WTC11 (cell line): ENCODE data around the gene SGCD. TPM values are rescaled to one million over a fixed set of nuclear protein-coding genes. Genes with fewer than 3 reads are reported as not detected.

Source experiments
- ATAC-seq: fragments of 200-7000 bp; cut with Tn5 transposase; 2 replicates; pipeline ENCODE4 v1.10.0; 2021; ENCODE audit warnings: mild to moderate bottlenecking, moderate library complexity
- CTCF ChIA-PET: fragments of 300-600 bp; sonication (Branson Sonifier 250); formaldehyde crosslinking; loops from one replicate; lab custom pipeline; 2021; ENCODE audit warnings: antibody characterized with exemption; lab: Charles Lee
- POLR2A ChIA-PET: fragments of 350-600 bp; sonication (Branson Sonifier 250); formaldehyde crosslinking; loops from one replicate; lab custom pipeline; 2021; ENCODE audit warnings: antibody characterized with exemption; lab: Charles Lee
- DNase-seq: peaks from one replicate; pipeline ENCODE4 v3.0.0; 2021; ENCODE audit warnings: low spot score
- H3K27ac Mint-ChIP-seq: 2 replicates; pipeline ENCODE4 v1.8.0; 2021; ENCODE audit warnings: mixed read lengths
- H3K27me3 Mint-ChIP-seq: 2 replicates; pipeline ENCODE4 v1.8.0; 2021; ENCODE audit warnings: low read depth, mild to moderate bottlenecking, moderate library complexity, mixed read lengths
- H3K36me3 Mint-ChIP-seq: 2 replicates; pipeline ENCODE4 v1.8.0; 2021; ENCODE audit warnings: mixed read lengths
- H3K4me1 Mint-ChIP-seq: 2 replicates; pipeline ENCODE4 v1.8.0; 2022; ENCODE audit warnings: mixed read lengths
- H3K4me3 Mint-ChIP-seq: 2 replicates; pipeline ENCODE4 v1.8.0; 2021; ENCODE audit warnings: mild to moderate bottlenecking, moderate library complexity, mixed read lengths
- H3K9me3 Mint-ChIP-seq: 2 replicates; pipeline ENCODE4 v1.8.0; 2021; ENCODE audit warnings: mixed read lengths
- CREB1 ChIP-seq: sonication (generic); formaldehyde crosslinking; IDR thresholded peaks from 2 replicates; pipeline ENCODE4 v1.8.0; 2023; ENCODE audit warnings: mild to moderate bottlenecking, missing genetic modification reagents
- ESRRA ChIP-seq: sonication (generic); formaldehyde crosslinking; IDR thresholded peaks from 2 replicates; pipeline ENCODE4 v1.8.1; 2022; ENCODE audit warnings: mild to moderate bottlenecking, missing genetic modification reagents, borderline replicate concordance
- FOXP1 ChIP-seq: sonication (generic); formaldehyde crosslinking; IDR thresholded peaks from 2 replicates; pipeline ENCODE4 v1.8.0; 2022; ENCODE audit warnings: missing genetic modification reagents, mild to moderate bottlenecking, moderate library complexity, borderline replicate concordance
- GTF2I ChIP-seq: fragments of 250-450 bp; sonication (Bioruptor Pico); conservative IDR thresholded peaks from 2 replicates; pipeline ENCODE4 v1.4.0; 2021; ENCODE audit warnings: mild to moderate bottlenecking
- MXD4 ChIP-seq: fragments of 250-450 bp; sonication (Bioruptor Pico); IDR thresholded peaks from 2 replicates; pipeline ENCODE4 v1.8.0; 2021; ENCODE audit warnings: mild to moderate bottlenecking, moderate library complexity, borderline replicate concordance
- OVOL2 ChIP-seq: fragments of 250-450 bp; sonication (Bioruptor Pico); IDR thresholded peaks from 2 replicates; pipeline ENCODE4 v1.9.0; 2021; ENCODE audit warnings: mild to moderate bottlenecking, borderline replicate concordance
- SMAD3 ChIP-seq: sonication (generic); formaldehyde crosslinking; IDR thresholded peaks from 2 replicates; pipeline ENCODE4 v1.8.0; 2022; ENCODE audit warnings: missing genetic modification reagents, mild to moderate bottlenecking, borderline replicate concordance
- SP1 ChIP-seq: sonication (generic); formaldehyde crosslinking; conservative IDR thresholded peaks from 2 replicates; pipeline ENCODE4 v1.8.1; 2022; ENCODE audit warnings: missing genetic modification reagents
- TP53 ChIP-seq: sonication (generic); formaldehyde crosslinking; IDR thresholded peaks from 2 replicates; pipeline ENCODE4 v1.8.1; 2023; ENCODE audit warnings: mild to moderate bottlenecking, missing genetic modification reagents
- ZNF138 ChIP-seq: sonication (generic); formaldehyde crosslinking; conservative IDR thresholded peaks from 2 replicates; pipeline ENCODE4 v1.8.1; 2022; ENCODE audit warnings: mild to moderate bottlenecking, moderate library complexity, missing genetic modification reagents
- ZNF219 ChIP-seq: sonication (generic); formaldehyde crosslinking; IDR thresholded peaks from 2 replicates; pipeline ENCODE4 v1.8.0; 2023; ENCODE audit warnings: missing genetic modification reagents, mild to moderate bottlenecking, borderline replicate concordance
- ZNF232 ChIP-seq: sonication (generic); formaldehyde crosslinking; IDR thresholded peaks from 2 replicates; pipeline ENCODE4 v1.8.0; 2022; ENCODE audit warnings: mild to moderate bottlenecking, missing genetic modification reagents
- ZNF396 ChIP-seq: fragments of 250-450 bp; sonication (Bioruptor Pico); IDR thresholded peaks from 2 replicates; pipeline ENCODE4 v1.8.0; 2021; ENCODE audit warnings: mild to moderate bottlenecking, moderate library complexity, borderline replicate concordance
- total RNA-seq: library from RNA; stranded (reverse); gene quantifications from 3 replicates; pipeline ENCODE4 v1.2.3, GENCODE V29; 2021
- TF ChIP-seq, protein P1 (sequence below): fragments of 250-450 bp; sonication (Bioruptor Pico); IDR thresholded peaks from 2 replicates; pipeline ENCODE4 v1.8.0; 2021; ENCODE audit warnings: mild to moderate bottlenecking
- TF ChIP-seq, protein P2 (sequence below): sonication (generic); formaldehyde crosslinking; IDR thresholded peaks from 2 replicates; pipeline ENCODE4 v1.8.0; 2022; ENCODE audit warnings: mild to moderate bottlenecking, missing genetic modification reagents
- TF ChIP-seq, protein P3 (sequence below): sonication (generic); formaldehyde crosslinking; IDR thresholded peaks from 2 replicates; pipeline ENCODE4 v1.8.0; 2023; ENCODE audit warnings: missing genetic modification reagents
- TF ChIP-seq, protein P4 (sequence below): sonication (generic); formaldehyde crosslinking; IDR thresholded peaks from 2 replicates; pipeline ENCODE4 v1.8.1; 2022; ENCODE audit warnings: low read depth, mild to moderate bottlenecking, moderate library complexity, missing genetic modification reagents, borderline replicate concordance
- TF ChIP-seq, protein P5 (sequence below): sonication (generic); formaldehyde crosslinking; IDR thresholded peaks from 2 replicates; pipeline ENCODE4 v1.8.0; 2022; ENCODE audit warnings: mild to moderate bottlenecking, missing genetic modification reagents
- TF ChIP-seq, protein P6 (sequence below): sonication (generic); formaldehyde crosslinking; IDR thresholded peaks from 2 replicates; pipeline ENCODE4 v1.8.1; 2022; ENCODE audit warnings: mild to moderate bottlenecking, missing genetic modification reagents, moderate library complexity, borderline replicate concordance
- TF ChIP-seq, protein P7 (sequence below): sonication (generic); formaldehyde crosslinking; IDR thresholded peaks from 2 replicates; pipeline ENCODE4 v1.8.1; 2022; ENCODE audit warnings: missing genetic modification reagents, borderline replicate concordance
- TF ChIP-seq, protein P8 (sequence below): fragments of 250-450 bp; sonication (Bioruptor Pico); IDR thresholded peaks from 2 replicates; pipeline ENCODE4 v1.9.0; 2021; ENCODE audit warnings: mild to moderate bottlenecking

Gene SGCD
- total RNA-seq, 1 experiment from 2014 or later: 0.33 TPM

DNA sequence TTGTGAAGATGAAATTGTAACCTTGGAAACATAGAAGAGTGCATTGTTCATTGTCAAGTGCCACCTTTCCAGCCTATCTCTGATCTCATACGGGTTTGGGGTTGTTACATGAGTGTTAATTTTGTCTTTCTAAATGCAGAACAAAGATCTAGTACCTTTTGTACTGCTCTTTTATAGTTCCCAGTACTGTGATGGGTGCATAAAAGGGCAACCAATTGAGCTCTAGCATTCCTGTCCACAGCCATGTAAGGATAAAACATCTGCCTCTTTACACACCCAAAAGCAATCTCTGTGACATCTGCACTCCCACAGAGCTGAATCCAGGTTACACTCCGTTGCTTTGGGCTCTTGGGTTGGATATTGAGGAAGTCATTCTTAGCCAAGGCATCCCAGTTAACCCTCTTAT lies 255.2 kb downstream of the SGCD start:
- Mint-ChIP-seq H3K27me3 (peaks cover 5% of the 10 kb centered on the region; the same call in 1 of the 2 replicates), H3K36me3 (peaks cover 18% of the 10 kb centered on the region), H3K9me3 (peaks cover 28% of the 10 kb centered on the region), H3K4me1 (no peaks in the 10 kb centered on the region), H3K4me3 (no peak overlapping the region), H3K27ac (no peak overlapping the region)
- DNase-seq (no peak), ATAC-seq (no peak)
- POLR2A ChIA-PET: no interaction called here
- CTCF ChIA-PET: no interaction called here
- TF ChIP-seq, protein P1, sequence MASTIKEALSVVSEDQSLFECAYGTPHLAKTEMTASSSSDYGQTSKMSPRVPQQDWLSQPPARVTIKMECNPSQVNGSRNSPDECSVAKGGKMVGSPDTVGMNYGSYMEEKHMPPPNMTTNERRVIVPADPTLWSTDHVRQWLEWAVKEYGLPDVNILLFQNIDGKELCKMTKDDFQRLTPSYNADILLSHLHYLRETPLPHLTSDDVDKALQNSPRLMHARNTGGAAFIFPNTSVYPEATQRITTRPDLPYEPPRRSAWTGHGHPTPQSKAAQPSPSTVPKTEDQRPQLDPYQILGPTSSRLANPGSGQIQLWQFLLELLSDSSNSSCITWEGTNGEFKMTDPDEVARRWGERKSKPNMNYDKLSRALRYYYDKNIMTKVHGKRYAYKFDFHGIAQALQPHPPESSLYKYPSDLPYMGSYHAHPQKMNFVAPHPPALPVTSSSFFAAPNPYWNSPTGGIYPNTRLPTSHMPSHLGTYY: no peak
- TF ChIP-seq FOXP1 (CRISPR knock-in tag) (no peak), ZNF232 (CRISPR knock-in tag) (no peak), SMAD3 (no peak), ESRRA (CRISPR knock-in tag) (no peak)
- TF ChIP-seq, protein P2, sequence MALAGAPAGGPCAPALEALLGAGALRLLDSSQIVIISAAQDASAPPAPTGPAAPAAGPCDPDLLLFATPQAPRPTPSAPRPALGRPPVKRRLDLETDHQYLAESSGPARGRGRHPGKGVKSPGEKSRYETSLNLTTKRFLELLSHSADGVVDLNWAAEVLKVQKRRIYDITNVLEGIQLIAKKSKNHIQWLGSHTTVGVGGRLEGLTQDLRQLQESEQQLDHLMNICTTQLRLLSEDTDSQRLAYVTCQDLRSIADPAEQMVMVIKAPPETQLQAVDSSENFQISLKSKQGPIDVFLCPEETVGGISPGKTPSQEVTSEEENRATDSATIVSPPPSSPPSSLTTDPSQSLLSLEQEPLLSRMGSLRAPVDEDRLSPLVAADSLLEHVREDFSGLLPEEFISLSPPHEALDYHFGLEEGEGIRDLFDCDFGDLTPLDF: no peak
- TF ChIP-seq, protein P3, sequence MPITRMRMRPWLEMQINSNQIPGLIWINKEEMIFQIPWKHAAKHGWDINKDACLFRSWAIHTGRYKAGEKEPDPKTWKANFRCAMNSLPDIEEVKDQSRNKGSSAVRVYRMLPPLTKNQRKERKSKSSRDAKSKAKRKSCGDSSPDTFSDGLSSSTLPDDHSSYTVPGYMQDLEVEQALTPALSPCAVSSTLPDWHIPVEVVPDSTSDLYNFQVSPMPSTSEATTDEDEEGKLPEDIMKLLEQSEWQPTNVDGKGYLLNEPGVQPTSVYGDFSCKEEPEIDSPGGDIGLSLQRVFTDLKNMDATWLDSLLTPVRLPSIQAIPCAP (CRISPR knock-in tag): no peak

DNA sequence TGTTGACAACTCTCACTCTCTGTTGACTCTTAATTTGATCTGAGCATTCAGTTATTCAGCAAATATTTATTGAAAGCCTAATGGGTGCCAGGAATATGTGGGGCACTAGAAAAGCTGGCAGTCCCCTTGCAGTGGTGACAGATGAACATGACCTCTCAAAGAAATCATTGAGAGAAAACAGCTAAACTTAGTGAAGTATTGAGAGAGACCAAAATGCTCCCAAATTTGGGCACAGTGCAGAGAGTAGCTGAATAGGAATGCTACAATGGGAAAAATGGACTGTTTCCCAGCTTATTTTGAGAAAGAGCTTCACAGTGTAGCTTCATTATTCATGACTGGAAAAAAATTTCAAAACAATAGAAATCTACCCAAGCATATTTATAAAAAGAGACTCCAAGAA lies 257.9 kb downstream of the SGCD start:
- Mint-ChIP-seq H3K4me1 (no peaks in the 10 kb centered on the region), H3K4me3 (no peak overlapping the region), H3K27me3 (peaks cover under 1% of the 10 kb centered on the region; the same call in 1 of the 2 replicates), H3K36me3 (peaks cover 12% of the 10 kb centered on the region), H3K27ac (no peak overlapping the region), H3K9me3 (peaks cover 16% of the 10 kb centered on the region)
- POLR2A ChIA-PET: no interaction called here
- no peak for DNase-seq
- no peak for ATAC-seq
- CTCF ChIA-PET: no interaction called here
- TF ChIP-seq GTF2I (CRISPR knock-in tag): no peak
- TF ChIP-seq, protein P4, sequence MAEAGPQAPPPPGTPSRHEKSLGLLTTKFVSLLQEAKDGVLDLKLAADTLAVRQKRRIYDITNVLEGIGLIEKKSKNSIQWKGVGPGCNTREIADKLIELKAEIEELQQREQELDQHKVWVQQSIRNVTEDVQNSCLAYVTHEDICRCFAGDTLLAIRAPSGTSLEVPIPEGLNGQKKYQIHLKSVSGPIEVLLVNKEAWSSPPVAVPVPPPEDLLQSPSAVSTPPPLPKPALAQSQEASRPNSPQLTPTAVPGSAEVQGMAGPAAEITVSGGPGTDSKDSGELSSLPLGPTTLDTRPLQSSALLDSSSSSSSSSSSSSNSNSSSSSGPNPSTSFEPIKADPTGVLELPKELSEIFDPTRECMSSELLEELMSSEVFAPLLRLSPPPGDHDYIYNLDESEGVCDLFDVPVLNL (CRISPR knock-in tag): no peak
- no peak for TF ChIP-seq MXD4 (CRISPR knock-in tag)
- no peak for TF ChIP-seq CREB1 (CRISPR knock-in tag)
- TF ChIP-seq SP1 (CRISPR knock-in tag): no peak
- no peak for TF ChIP-seq ESRRA (CRISPR knock-in tag)
- TF ChIP-seq, protein P5, sequence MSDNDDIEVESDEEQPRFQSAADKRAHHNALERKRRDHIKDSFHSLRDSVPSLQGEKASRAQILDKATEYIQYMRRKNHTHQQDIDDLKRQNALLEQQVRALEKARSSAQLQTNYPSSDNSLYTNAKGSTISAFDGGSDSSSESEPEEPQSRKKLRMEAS (CRISPR knock-in tag): no peak
- TF ChIP-seq, protein P6, sequence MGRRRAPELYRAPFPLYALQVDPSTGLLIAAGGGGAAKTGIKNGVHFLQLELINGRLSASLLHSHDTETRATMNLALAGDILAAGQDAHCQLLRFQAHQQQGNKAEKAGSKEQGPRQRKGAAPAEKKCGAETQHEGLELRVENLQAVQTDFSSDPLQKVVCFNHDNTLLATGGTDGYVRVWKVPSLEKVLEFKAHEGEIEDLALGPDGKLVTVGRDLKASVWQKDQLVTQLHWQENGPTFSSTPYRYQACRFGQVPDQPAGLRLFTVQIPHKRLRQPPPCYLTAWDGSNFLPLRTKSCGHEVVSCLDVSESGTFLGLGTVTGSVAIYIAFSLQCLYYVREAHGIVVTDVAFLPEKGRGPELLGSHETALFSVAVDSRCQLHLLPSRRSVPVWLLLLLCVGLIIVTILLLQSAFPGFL (CRISPR knock-in tag): no peak
- TF ChIP-seq OVOL2: no peak
- TF ChIP-seq ZNF396 (CRISPR knock-in tag): no peak
- TF ChIP-seq, protein P7, sequence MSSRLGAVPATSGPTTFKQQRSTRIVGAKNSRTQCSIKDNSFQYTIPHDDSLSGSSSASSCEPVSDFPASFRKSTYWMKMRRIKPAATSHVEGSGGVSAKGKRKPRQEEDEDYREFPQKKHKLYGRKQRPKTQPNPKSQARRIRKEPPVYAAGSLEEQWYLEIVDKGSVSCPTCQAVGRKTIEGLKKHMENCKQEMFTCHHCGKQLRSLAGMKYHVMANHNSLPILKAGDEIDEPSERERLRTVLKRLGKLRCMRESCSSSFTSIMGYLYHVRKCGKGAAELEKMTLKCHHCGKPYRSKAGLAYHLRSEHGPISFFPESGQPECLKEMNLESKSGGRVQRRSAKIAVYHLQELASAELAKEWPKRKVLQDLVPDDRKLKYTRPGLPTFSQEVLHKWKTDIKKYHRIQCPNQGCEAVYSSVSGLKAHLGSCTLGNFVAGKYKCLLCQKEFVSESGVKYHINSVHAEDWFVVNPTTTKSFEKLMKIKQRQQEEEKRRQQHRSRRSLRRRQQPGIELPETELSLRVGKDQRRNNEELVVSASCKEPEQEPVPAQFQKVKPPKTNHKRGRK (CRISPR knock-in tag): no peak
- no peak for TF ChIP-seq ZNF219 (CRISPR knock-in tag)
- TF ChIP-seq ZNF138 (CRISPR knock-in tag): no peak
- TF ChIP-seq, protein P8, sequence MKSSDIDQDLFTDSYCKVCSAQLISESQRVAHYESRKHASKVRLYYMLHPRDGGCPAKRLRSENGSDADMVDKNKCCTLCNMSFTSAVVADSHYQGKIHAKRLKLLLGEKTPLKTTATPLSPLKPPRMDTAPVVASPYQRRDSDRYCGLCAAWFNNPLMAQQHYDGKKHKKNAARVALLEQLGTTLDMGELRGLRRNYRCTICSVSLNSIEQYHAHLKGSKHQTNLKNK (CRISPR knock-in tag): no peak
- TF ChIP-seq, protein P2: no peak
- no peak for TF ChIP-seq TP53 (CRISPR knock-in tag)
- no peak for TF ChIP-seq ZNF232 (CRISPR knock-in tag)
